Skin of body (tissue), 2 donors: ENCODE data around the gene PRKG1. TPM values are rescaled to one million over a fixed set of nuclear protein-coding genes. Genes with fewer than 3 reads are reported as not detected.
"Not testable (repeated sequence)": the region's sequence is repeated elsewhere in the genome, so short reads cannot be mapped to it uniquely, and the experiment has no call there.

Experiments
- DNase-seq: peaks from one replicate; lab custom pipeline; 2025; lab: John Stamatoyannopoulos, UW
- total RNA-seq: library from RNA; depleted of rRNA; stranded (reverse); fragments of >200 nt; gene quantifications from one replicate; pipeline ENCODE4 v1.2.3, GENCODE V29; 2014

Gene PRKG1
- total RNA-seq, 1 donor from 2014 or later: 41.8 TPM

DNA sequence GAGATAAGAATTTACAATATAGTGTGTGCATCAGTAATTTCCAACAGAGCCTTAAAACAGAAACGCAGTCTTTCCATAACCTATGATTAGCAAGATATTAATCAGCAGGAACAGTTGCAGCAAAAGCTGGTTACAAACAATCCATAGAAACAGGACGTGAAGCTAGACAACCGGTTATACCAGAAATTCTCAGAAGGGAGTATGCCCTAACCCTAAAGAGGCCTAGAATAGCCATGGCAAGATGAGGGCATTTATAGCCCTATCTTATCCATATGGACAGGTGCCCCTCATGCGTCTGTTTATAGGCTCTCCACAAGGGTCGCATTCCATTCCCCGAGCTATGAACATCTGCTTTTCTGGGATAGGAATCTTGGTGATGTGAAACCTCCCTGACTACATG, 506.9 kb downstream of the PRKG1 start:
- DNase-seq: not testable (repeated sequence)

DNA sequence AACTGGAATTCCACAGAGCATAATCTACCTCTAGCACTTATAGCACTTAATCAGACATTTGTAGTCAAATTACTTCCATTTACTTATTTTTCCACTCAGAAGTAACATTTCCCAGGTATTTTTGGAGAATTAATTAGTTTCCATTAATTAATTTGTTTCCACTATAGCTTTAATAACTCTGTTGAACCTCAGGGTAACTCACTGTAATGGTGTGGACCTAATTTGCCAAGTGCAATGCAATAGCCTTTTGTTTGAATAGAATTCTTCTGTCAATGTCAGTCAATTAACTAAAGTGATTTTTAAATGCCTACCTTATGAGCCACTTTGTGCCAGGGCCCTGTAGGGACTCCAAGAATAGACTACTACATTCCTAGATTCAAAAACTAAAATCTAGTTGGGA, 509.7 kb downstream of the PRKG1 start:
- DNase-seq: no peak

DNA sequence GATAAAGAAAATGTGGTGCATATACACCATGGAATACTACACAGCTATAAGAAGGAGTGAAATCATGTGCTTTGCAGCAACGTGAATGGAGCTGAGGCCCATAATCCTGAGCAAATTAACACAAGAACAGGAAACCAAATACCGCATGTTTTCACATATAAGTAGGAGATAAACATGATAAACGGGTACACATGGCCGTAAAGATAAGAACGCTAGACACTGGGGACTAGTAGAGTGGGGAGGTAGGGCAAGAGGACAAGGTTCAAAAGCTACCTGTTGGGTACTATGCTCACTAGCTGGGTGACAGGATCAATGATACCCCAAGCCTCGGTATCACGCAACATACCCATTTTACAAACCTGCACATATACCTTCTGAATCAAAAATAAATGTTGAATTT, 511.5 kb downstream of the PRKG1 start:
- no peak for DNase-seq

DNA sequence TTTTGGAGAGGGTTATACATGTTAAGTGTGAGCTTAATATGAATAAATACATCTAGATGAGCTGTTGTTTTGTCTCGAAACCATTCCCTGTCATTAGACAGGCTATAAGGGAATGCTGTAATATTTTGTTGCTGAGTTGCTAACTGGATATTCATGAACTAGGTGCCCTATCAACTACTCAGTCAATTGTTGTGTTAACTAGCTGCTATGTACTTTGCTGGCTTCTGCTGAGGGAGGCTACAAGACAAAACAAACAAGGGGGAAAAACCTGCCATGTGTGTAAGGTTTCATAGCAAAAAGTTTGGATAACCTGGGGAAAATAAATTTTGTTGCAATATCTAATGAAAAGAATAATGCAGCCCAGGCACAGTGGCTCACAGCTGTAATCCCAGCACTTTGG, 514.7 kb downstream of the PRKG1 start:
- no peak for DNase-seq

DNA sequence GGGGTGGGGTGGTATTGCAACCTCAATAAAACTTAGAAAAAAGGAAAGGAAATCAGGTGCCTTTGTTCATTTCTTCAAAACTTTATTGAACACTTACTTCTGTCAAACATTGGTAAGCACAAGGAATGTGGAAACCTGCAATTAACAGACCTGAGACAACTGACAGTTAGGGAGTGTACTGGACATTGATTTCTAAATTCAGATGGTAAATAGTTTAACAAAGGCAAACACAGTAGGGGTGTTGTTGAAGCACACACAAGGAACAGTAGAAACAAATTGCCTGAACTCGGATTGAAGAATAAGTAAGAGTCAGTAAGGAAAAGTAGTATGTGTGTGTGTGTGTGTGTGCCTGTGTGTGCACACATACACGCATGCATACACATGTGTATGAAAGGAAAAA, 516.5 kb downstream of the PRKG1 start:
- DNase-seq: no peak

DNA sequence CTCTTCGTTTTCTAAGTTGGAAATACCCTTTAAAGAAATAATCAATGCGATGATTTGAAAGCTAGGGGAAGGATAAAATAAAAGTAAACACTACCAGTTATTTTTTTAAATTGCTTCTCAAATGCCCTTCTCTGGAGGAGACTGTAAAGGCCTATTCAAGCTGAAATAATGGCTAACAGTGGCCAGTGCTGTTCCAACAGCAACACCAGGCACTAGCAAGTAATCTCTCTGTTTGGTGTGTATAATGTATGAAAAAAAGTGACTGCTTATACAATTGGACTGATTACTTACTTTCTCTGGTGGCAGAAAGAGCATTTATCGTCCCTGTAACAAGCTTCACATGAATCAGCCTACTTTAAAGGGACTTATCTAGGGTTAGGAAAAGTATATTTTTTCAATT, 522.4 kb downstream of the PRKG1 start:
- DNase-seq: no peak

DNA sequence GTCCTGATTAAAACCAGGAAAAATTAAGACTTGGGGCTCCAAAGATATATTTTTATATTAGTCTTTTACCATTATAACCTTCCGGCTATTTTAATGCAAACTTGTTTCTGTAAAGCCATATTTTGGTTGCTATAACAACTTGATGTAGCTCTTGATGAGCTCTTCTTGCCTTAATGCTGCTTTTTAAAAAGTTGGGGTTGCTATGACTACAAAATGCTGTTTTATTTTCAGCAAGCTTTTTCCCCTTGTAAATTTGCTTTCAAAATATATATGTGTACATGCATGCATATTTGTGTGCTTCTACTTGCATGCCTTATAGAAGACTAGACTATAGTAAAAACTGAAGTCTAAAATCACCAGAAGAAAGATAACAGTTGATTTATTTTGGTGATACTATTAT, 525.4 kb downstream of the PRKG1 start:
- peak; percentile 4 for DNase-seq

DNA sequence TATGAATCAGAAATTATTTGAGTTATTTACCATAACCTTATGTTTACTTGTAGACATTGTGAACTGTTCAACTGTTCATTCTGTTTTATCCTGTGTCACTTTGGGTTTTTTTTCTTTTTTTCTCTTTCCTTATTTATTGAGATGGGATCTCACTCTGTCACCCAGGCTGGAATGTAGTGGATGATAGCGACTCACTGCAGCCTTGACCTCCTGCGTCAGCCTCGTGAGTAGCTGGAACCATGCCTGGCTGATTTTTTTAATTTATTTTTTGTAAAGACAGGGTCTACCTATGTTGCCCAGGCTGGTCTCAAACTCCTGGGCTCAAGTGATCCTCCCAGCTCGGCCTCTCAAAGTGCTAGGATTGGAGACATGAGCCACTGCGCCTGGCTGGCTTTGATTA, 528.0 kb downstream of the PRKG1 start:
- no peak for DNase-seq

DNA sequence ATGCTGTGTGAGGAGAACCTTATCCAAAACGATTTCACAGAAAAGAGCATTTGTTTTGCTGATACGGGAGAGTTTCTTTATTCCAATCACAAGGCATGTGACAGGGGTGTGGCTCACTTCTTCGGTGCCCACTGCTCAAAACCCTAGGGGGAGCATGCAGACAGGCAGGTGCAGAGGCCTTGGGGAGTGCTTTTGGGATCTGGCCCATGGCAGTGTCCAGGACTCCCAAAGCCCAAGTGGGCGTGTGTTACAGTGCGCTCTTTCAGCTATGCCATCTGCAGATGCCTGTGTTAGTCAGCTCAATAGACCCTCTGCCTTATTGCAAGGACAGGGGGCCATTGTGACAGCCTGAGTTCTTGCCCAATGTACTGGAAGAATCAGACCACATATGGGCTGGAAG, 530.3 kb downstream of the PRKG1 start:
- DNase-seq: no peak

DNA sequence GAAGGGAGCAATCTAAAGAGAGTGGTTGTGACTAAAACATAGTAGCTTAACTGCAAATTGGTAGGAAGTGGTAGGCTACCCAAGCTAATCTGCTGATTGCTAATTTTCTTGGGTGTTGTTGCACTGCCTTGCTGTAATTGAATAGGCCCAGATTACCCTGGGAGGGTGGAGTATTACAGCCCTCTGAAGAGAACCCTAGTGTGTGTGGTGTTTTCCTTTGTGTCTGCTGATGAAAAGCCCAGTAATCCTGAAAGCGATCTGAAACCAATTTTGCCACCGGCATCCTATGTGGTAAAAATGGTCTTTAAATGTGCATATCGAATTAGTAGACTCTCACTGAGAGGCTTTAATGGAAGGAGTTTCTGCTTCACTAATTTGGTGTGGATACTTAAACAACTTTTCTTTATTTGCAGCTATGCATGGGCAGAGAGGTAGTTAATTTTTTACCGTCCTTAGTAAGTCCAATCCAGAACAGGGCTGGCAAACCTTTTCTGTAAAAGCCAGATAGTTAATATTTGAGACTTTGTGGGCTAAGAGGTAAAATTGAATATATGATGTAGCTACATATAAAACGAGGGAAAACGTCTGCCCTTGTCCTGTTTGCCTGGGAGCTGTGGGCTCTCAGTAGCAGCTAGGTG, 532.7 kb downstream of the PRKG1 start:
- DNase-seq: no peak

DNA sequence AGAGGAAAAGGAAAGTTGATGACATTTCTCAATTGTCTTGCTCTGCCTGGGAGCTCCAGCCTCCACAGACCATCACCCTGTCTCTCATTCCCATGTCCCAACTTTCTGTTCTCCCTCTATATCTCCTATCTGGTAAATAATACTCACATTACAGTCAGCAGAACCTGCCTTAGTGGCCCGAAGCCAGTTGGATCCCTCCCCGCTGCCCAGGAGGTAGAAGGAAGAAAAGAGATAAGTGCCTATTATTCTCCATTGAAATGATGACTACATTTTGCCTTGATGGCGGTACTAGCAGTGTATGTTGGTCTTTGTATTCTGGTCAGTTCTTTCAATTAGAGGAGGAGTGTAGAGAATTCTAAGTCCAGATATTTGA, 533.2 kb downstream of the PRKG1 start:
- no peak for DNase-seq

DNA sequence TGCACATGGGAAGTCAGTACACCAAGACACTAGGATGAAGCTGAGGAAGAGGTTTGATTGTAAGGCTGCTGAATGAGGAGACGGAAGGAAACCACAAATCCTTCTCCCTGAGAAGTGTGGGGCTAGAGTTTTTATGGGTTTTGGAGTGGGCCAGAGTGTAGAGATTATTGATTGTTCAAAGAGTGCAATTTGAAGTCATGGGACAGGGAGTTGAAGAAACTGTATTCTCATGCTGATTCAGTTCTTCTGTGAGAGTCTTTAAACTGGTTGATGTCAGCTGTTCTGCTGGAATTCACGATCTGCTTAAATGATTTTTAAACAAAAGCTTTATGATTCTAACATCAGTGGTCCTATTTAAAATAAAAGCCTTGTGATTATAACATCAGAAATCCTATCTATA, 533.9 kb downstream of the PRKG1 start:
- no peak for DNase-seq

DNA sequence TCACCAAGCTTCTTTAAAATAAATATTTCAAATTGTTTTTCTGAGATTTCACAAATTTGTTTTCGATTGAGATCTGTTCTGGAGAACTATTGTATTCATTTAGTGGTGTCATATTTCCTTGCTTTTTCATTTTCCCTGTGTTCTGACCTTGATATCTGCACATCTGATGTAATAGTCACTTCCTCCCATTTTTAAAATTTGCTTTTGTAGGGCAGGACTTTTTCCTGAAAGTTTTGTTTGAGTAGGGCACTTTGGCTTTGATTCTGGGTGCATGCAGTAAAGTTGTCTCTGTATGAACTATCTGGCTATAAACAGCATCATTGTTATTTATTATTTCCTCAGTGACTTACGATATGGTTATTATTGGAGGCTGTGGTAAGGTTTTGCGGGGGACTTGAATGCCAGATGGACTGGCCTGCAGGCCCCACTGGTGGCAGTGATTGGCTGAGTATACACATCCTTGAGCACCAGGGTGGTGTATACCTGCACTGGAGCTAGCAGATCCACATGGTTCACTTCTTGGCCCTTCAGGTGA, 541.5 kb downstream of the PRKG1 start:
- no peak for DNase-seq

DNA sequence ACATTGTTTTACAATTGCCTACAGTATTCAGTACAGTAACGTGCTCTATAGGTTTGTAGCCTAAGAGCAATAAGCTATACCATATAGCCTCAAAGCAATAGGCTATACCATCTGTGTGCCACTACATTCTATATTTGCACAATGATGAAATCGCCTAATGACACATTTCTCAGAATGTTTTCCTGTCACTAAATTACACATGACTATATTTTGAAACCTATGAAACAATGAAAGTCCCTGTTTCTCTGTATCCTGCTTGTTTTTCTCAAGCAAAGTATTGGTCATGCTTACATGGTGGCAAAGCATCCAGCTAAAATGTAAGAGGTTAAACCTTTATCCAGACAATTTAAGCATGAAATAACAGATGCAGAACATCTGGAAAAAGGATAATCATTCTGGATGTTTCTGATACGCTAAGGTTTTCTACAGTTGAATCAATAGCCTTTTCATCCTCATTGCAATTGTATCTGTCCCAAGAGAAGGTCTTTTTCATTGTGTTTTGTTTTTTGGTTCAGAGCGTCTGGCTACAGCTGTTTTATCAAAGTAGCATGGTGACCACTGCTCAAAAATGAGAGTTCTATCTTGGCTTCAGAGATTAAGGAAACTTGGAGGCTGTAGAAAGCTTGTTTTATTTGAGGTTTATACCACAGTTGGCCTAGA, 543.4 kb downstream of the PRKG1 start:
- peak; percentile 59 for DNase-seq

DNA sequence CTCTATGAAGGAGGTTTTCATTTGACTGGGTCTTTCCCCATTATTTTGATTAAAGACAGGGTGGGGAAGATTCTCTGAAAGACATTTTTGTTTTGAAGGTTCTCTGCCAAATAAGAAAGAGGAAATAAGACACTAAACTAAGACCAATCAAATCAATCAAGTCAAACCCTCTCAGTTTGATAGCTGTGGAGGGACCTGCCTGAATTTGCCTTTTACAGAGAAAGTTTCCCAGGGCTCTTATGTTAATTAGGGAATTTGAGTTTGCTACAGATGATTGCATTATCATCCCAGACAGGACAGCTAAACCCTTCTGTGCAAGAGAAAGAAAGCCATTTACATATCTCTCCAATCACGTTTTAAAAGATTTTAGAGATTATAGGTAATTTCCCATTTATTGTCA, 545.1 kb downstream of the PRKG1 start:
- DNase-seq: no peak

DNA sequence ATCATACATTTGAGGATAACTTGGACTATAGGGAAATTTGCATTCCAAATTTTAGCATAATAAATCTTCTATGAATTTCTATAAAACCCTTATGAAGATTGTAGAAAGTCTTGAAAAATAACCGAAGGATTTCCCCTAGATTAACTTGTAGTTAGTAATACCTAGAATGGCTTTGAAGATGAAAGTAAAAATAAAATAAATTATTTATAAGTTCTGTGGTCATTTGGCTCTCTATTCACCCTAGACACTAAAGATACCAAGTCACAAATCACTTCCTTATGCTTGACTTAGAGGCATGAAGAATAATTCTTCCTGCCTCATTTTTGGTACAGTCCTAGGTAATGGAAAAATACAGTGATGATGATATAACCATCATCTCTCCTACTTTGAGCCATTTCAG, 545.8 kb downstream of the PRKG1 start:
- no peak for DNase-seq

DNA sequence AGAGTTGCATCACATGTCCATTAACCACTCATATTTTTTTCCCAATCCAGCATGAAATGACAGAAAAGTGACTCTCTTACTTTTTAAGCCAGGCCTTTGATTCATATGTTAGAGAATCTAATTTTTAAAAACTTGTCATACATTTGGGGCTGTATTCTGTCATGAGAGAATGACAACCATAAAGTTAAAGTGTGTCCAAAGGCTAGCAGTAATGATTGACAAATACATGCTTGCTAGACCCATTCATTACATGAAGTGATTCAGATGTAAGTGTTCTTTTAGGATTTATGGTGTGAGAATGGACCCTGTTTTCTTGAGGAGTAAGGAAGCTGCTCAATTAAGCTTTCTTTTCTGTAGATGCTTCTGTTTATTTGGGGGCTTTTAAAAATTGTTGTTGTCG, 549.7 kb downstream of the PRKG1 start:
- no peak for DNase-seq

DNA sequence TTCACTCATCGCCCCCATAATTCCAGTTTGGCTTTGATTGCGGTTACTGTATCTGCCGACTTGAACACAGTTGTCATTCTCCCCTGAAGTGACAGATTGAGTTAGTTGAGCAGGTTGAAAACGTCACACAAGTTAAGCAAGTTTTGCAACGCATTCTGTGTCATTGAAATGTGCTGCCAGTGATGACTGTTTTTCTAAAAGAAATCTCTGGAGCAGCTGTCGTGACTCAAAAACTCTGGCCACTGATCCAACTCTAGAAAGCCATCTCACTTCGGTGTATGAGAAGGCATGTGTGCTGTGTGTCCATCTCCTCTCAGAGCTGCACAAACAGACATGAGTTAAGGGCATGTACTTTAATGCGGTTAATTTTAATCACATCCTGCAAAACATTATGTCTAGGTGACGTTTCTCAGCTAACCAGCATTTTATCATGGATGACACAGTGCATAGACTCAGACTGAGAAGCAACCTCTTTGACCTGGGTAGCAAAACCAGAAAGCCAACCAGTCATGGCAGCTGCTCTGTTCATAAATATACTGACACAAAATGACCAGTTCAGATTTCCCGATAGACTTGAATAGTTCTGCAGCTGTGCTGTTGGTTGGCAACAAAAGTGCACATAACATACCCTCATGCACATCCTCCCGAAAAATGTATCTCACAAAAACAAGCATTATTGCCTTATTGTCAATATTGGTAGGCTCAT, 555.8 kb downstream of the PRKG1 start:
- DNase-seq: peak; percentile 67

DNA sequence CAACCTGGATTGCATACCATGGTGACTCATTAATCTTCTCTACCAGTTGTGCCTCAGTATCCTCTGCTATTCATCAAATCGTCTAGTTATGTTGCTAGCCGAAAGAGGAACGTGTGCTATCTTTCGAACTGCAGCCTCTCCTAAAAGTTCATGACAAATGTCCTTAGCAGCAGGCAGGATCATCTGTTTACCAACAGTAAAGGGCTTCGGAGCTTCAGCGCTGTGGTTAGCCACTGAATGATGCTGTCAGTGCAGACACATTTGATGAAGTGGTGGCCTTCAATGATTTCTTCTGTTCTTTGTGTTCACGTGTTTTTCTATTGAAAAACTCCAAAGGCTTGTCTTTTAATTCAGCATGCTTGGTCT, 556.3 kb downstream of the PRKG1 start:
- peak; percentile 12 for DNase-seq

DNA sequence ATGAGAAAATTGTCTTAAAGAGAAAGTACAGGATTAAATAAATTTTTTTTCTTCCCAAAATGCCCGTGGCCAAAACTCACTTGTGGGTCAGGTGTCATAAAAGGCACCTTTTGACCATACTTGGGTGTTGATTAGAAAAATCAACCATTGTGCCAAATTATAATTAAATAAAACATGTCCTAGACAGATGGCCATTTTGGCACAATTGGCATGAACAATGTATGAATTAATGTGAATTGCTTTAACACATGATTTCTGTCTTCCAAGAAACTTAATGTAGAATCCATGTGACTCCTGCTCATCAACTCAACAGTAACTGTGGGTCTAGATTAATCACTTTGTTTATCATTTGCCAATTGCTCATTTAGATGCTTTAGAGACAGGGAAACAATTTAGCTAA, 561.1 kb downstream of the PRKG1 start:
- no peak for DNase-seq

DNA sequence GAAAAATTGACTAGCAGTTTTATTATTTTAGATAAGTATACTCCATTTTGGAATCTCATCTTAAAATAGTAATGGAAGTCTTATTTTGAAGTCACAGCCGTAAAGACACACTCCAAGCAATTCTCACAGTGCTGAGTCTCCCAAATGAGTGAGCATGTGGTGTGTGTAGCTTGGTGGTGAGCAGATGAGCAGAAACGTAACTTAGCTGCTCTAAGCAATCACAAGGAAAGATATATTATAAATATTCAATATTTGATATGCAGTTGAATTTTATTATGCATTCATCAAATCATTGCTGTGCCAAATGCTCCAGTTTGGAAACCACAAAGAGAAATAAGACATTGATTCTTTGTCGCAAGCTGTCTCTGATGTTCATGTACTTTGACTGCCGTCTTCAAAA, 563.9 kb downstream of the PRKG1 start:
- no peak for DNase-seq

DNA sequence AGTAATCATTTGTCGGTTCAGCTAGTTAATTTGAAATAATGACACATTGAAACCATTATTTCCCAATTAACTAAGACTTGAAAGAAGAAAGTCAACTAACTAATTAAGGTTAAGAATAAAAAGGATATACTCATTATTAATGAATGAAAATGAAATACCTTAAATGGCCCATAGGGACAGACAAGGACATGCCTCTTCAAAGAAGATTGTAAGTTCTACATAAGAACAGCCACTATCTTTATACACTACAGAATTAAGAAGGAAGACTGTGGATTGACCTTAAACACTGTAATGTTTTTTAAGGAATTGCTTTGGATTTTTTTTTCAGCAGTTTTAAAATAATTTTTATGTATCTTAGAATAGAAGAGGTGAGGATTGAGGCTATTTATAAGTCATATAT, 564.5 kb downstream of the PRKG1 start:
- no peak for DNase-seq
